HepG2 (cell line): ENCODE results near the gene NDUFB10. TPM values are rescaled to one million over a fixed set of nuclear protein-coding genes. Genes with fewer than 3 reads are reported as not detected.

Experiments used
- AGO2 ChIP-seq: fragments of 200-400 bp; formaldehyde crosslinking; optimal IDR thresholded peaks from 2 replicates; pipeline ENCODE3; 2017; ENCODE audit warnings: mild to moderate bottlenecking, low read depth, low read length, moderate library complexity
- HOXD1 ChIP-seq: sonication (generic); formaldehyde crosslinking; IDR thresholded peaks from 2 replicates; pipeline ENCODE4 v1.5.0; 2020; ENCODE audit warnings: missing genetic modification reagents
- NFE2 ChIP-seq: sonication (generic); formaldehyde crosslinking; IDR thresholded peaks from 2 replicates; pipeline ENCODE4 v1.4.0; 2020; ENCODE audit warnings: missing genetic modification reagents
- REL ChIP-seq: sonication (generic); formaldehyde crosslinking; conservative IDR thresholded peaks from 2 replicates; pipeline ENCODE4 v1.8.0; 2022; ENCODE audit warnings: mild to moderate bottlenecking, missing genetic modification reagents, moderate library complexity
- SALL1 ChIP-seq: sonication (generic); formaldehyde crosslinking; IDR thresholded peaks from 2 replicates; pipeline ENCODE4 v1.8.0; 2022; ENCODE audit warnings: mild to moderate bottlenecking, missing genetic modification reagents
- SP140L ChIP-seq: sonication (generic); formaldehyde crosslinking; IDR thresholded peaks from 2 replicates; pipeline ENCODE4 v1.4.0; 2020; ENCODE audit warnings: missing genetic modification reagents, borderline replicate concordance
- STAG1 ChIP-seq: sonication (generic); formaldehyde crosslinking; IDR thresholded peaks from 2 replicates; pipeline ENCODE4 v1.4.0; 2020; ENCODE audit warnings: missing genetic modification reagents
- polyA plus RNA-seq, 8 experiments: library from polyadenylated mRNA; depleted of rRNA in 3 of 8; stranded (reverse) in 7 of 8; unstranded in 1 of 8; fragments of >200 nt; fragmentation: Illumina TruSeq in 4 of 8; extraction: Trizol in 4 of 8; gene quantifications; 2 replicates each; pipeline versions ENCODE4 v1.2.1 to v1.2.3, GENCODE V29; 2011 to 2016; ENCODE audit warnings: low read depth in 4 of 8, missing spikeins in 1 of 8, mixed read lengths in 1 of 8; ENCODE audit not compliant: insufficient read depth in 1 of 8
- total RNA-seq, 5 experiments: library from RNA; depleted of rRNA; stranded (reverse); fragments of >200 nt; fragmentation: Illumina TruSeq; extraction: Trizol; gene quantifications; 2 replicates each; pipeline ENCODE4 v1.2.3, GENCODE V29; 2016; ENCODE audit warnings: low read depth in 1 of 5
- TF ChIP-seq, protein P1 (sequence below): sonication (generic); formaldehyde crosslinking; IDR thresholded peaks from 2 replicates; pipeline ENCODE4 v1.5.1; 2020; ENCODE audit warnings: missing genetic modification reagents, mild to moderate bottlenecking, borderline replicate concordance
- TF ChIP-seq, protein P2 (sequence below): IDR thresholded peaks from 2 replicates; pipeline ENCODE4 v1.6.1; 2016; ENCODE audit warnings: mild to moderate bottlenecking
- TF ChIP-seq, protein P3 (sequence below): sonication (generic); IDR thresholded peaks from 2 replicates; pipeline ENCODE4 v1.6.1; 2016; ENCODE audit warnings: low read depth, borderline replicate concordance
- TF ChIP-seq, protein P4 (sequence below): sonication (generic); formaldehyde crosslinking; IDR thresholded peaks from 2 replicates; pipeline ENCODE4 v1.5.0; 2020; ENCODE audit warnings: mild to moderate bottlenecking, missing genetic modification reagents
- TF ChIP-seq, protein P5 (sequence below): sonication (generic); formaldehyde crosslinking; IDR thresholded peaks from 2 replicates; pipeline ENCODE4 v1.4.0; 2020; ENCODE audit warnings: missing genetic modification reagents

The NDUFB10 gene
- total and polyA plus RNA-seq, 2 of the 13 experiments (the other 11 are each of a cell fraction or from before 2014, with no cell fraction given): 68.6 to 157 TPM

DNA sequence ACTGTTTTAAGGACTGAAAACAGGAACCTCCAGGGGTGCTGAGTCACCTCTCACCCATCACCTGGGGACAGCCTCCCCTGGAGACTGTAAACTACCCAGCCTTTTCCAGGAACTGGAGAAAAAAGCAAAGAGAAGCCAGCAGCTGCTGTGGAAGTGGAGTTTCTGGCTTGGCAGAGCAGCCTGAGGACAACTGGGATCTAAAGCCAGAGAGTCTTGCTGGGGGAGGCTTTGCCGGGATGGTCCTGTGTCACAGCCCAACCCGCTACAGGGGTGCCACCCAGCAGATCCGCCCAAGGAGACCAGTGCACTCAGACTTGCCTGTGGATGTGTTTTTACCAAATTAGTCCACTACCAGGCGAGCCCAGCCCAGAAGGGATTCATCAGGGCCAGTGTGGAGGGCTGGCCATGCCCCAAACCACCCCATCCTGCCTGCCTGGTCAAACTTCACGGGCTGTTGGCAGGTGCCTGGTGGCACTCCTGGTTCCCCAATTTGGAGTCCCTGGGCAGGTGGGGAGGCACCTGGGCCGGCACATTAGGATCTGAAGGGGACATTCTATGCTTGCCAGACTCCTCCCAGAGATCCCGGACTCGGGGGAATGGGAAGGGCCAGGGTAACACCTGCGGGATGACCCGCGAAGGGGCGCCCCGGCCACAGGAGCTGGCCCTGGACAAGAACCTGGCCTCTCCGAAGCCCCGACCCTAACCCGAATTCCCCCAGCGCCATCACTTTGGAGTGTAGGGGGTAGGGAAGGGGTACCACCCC, 17.1 kb upstream of the NDUFB10 start (continued):
- TF ChIP-seq, protein P1, sequence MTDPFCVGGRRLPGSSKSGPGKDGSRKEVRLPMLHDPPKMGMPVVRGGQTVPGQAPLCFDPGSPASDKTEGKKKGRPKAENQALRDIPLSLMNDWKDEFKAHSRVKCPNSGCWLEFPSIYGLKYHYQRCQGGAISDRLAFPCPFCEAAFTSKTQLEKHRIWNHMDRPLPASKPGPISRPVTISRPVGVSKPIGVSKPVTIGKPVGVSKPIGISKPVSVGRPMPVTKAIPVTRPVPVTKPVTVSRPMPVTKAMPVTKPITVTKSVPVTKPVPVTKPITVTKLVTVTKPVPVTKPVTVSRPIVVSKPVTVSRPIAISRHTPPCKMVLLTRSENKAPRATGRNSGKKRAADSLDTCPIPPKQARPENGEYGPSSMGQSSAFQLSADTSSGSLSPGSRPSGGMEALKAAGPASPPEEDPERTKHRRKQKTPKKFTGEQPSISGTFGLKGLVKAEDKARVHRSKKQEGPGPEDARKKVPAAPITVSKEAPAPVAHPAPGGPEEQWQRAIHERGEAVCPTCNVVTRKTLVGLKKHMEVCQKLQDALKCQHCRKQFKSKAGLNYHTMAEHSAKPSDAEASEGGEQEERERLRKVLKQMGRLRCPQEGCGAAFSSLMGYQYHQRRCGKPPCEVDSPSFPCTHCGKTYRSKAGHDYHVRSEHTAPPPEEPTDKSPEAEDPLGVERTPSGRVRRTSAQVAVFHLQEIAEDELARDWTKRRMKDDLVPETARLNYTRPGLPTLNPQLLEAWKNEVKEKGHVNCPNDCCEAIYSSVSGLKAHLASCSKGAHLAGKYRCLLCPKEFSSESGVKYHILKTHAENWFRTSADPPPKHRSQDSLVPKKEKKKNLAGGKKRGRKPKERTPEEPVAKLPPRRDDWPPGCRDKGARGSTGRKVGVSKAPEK (CRISPR knock-in tag): 0 out of 2 replicates have a peak, but pooled peaks have one; percentile 10
- TF ChIP-seq, protein P2, sequence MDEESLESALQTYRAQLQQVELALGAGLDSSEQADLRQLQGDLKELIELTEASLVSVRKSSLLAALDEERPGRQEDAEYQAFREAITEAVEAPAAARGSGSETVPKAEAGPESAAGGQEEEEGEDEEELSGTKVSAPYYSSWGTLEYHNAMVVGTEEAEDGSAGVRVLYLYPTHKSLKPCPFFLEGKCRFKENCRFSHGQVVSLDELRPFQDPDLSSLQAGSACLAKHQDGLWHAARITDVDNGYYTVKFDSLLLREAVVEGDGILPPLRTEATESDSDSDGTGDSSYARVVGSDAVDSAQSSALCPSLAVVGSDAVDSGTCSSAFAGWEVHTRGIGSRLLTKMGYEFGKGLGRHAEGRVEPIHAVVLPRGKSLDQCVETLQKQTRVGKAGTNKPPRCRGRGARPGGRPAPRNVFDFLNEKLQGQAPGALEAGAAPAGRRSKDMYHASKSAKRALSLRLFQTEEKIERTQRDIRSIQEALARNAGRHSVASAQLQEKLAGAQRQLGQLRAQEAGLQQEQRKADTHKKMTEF (CRISPR knock-in tag): peak; percentile 2; the same call in 1 of the 2 replicates
- peak; percentile 69 for TF ChIP-seq AGO2
- 0 out of 2 replicates have a peak, but pooled peaks have one; percentile 26 for TF ChIP-seq HOXD1 (CRISPR knock-in tag)
- 0 out of 2 replicates have a peak, but pooled peaks have one; percentile 4 for TF ChIP-seq STAG1 (CRISPR knock-in tag)
- TF ChIP-seq, protein P3, sequence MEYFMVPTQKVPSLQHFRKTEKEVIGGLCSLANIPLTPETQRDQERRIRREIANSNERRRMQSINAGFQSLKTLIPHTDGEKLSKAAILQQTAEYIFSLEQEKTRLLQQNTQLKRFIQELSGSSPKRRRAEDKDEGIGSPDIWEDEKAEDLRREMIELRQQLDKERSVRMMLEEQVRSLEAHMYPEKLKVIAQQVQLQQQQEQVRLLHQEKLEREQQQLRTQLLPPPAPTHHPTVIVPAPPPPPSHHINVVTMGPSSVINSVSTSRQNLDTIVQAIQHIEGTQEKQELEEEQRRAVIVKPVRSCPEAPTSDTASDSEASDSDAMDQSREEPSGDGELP: peak; percentile 38; the same call in 1 of the 2 replicates
- TF ChIP-seq, protein P4, sequence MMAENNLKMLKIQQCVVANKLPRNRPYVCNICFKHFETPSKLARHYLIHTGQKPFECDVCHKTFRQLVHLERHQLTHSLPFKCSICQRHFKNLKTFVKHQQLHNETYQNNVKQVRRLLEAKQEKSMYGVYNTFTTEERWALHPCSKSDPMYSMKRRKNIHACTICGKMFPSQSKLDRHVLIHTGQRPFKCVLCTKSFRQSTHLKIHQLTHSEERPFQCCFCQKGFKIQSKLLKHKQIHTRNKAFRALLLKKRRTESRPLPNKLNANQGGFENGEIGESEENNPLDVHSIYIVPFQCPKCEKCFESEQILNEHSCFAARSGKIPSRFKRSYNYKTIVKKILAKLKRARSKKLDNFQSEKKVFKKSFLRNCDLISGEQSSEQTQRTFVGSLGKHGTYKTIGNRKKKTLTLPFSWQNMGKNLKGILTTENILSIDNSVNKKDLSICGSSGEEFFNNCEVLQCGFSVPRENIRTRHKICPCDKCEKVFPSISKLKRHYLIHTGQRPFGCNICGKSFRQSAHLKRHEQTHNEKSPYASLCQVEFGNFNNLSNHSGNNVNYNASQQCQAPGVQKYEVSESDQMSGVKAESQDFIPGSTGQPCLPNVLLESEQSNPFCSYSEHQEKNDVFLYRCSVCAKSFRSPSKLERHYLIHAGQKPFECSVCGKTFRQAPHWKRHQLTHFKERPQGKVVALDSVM (CRISPR knock-in tag): 0 out of 2 replicates have a peak, but pooled peaks have one; percentile 13
- no peak for TF ChIP-seq SP140L (CRISPR knock-in tag)
- 0 out of 2 replicates have a peak, but pooled peaks have one; percentile 2 for TF ChIP-seq SALL1 (CRISPR knock-in tag)
- TF ChIP-seq, protein P5, sequence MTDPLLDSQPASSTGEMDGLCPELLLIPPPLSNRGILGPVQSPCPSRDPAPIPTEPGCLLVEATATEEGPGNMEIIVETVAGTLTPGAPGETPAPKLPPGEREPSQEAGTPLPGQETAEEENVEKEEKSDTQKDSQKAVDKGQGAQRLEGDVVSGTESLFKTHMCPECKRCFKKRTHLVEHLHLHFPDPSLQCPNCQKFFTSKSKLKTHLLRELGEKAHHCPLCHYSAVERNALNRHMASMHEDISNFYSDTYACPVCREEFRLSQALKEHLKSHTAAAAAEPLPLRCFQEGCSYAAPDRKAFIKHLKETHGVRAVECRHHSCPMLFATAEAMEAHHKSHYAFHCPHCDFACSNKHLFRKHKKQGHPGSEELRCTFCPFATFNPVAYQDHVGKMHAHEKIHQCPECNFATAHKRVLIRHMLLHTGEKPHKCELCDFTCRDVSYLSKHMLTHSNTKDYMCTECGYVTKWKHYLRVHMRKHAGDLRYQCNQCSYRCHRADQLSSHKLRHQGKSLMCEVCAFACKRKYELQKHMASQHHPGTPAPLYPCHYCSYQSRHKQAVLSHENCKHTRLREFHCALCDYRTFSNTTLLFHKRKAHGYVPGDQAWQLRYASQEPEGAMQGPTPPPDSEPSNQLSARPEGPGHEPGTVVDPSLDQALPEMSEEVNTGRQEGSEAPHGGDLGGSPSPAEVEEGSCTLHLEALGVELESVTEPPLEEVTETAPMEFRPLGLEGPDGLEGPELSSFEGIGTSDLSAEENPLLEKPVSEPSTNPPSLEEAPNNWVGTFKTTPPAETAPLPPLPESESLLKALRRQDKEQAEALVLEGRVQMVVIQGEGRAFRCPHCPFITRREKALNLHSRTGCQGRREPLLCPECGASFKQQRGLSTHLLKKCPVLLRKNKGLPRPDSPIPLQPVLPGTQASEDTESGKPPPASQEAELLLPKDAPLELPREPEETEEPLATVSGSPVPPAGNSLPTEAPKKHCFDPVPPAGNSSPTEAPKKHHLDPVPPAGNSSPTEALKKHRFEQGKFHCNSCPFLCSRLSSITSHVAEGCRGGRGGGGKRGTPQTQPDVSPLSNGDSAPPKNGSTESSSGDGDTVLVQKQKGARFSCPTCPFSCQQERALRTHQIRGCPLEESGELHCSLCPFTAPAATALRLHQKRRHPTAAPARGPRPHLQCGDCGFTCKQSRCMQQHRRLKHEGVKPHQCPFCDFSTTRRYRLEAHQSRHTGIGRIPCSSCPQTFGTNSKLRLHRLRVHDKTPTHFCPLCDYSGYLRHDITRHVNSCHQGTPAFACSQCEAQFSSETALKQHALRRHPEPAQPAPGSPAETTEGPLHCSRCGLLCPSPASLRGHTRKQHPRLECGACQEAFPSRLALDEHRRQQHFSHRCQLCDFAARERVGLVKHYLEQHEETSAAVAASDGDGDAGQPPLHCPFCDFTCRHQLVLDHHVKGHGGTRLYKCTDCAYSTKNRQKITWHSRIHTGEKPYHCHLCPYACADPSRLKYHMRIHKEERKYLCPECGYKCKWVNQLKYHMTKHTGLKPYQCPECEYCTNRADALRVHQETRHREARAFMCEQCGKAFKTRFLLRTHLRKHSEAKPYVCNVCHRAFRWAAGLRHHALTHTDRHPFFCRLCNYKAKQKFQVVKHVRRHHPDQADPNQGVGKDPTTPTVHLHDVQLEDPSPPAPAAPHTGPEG (CRISPR knock-in tag): 0 out of 2 replicates have a peak, but pooled peaks have one; percentile 32
- 0 out of 2 replicates have a peak, but pooled peaks have one; percentile 19 for TF ChIP-seq REL (CRISPR knock-in tag)
- TF ChIP-seq NFE2 (CRISPR knock-in tag): peak; percentile 56; the same call in 1 of the 2 replicates
